HG03196 (cell line): Measurements from ENCODE around the gene OXSM.

ENCODE experiments used
- ATAC-seq: cut with Tn5 transposase; IDR thresholded peaks from one replicate; pipeline ENCODE4 v1.9.1; 2021; ENCODE audit not compliant: unreplicated experiment

OXSM gene

DNA sequence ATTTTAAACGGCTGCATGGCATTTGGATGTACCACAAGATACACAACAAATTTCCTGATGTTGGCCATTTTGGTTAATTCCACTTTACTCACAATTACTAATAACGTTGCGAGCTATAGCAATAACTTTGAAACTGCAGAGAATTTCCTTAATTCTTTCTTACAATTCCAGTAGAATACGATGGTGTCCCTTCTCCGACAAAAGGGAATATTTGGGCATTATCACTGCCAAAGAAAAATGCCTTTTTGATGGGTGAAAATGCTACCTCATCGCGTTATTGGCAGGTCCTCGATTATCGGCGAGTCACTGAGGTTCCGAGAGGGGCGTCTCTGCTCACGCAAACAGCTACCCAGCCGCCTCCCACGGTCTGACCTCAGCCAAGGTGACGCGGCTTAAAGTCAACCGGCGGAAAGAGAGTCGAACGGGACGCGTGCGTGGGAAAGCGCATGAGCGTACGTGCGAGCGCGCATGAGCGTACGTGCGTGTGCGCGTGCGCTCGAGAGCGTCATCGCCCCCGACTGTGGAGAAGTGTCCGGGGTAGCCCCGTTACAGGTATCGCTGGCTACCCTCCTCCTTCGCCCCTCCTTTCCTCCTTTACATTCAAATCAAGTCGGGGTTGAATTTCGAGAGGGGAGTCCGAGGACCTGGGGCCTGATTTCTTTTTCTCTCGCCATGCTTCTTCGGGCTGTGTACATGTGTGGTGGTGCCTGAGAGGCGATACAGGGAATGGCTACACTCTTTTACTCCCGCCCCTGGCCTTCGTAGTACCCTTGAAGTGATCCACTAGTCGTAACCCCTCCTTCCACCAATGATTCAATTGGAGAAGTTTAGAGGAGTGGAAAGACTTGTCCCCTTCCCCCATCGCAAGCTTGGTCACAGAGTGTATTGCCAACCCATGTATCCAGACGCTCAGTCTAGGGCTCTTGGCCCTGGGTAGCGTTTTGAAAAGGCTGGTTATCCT lies at the start of gene OXSM:
OXSM (plus strand) TSS at position 495 of the 961 bp plus-strand sequence. CDS start 931 bp downstream, outside the sequence.
- peak; percentile 95 for ATAC-seq

DNA sequence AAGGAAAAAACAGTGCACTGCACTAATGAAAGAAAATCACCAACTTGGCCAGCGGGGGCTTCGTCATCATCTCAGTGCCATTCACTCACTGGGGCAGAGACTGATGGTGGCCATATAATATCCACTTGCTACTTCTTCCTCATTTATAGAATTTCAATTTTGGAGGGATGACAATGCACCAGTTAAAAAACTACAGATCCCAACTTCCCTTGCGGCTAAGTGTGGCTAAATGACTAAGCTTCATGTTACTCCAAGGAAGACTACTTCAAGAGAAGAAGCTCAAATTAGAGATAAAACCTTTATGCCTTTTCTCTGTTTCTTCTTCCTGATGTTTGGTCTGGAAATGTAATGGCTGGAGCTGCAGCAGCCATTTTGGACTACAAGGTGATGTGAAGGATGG lies 45.4 kb upstream of the OXSM start:
- ATAC-seq: no peak

DNA sequence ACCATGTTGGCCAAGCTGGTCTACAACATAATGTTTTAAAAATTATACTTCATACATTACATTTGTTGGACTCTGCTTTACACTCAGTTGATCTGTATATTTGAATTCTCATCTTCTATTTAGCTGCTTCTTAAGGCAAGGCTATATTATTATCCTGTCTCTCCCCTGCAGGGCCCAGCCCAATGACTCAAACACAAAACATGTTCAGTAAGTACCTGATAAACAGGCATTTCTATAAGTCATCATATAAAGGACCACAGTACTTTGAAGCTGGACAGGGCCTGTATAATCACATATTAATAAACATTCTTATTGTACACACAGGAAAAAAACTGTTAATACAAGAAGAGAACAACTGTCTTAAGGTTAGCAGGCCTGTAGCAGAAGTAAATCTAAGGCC lies 42.9 kb upstream of the OXSM start:
- ATAC-seq: no peak

DNA sequence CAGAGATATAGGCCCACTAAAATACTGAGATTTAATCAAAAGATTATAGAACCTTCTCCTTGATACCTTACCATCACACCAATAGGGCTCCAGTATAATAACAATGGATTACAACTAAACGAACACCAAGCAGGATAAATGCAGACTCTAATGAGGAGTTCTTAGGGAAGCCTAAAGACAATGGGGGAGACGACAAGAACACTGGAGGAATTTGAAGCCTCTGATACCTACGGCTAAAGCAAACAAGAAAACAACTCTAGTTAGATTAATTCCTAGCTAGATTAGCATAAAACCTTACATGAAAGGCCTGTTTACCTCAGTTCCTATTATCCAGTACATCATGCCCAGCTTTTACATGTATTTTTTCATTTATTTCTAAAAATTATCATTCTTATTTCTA lies 41.7 kb upstream of the OXSM start:
- no peak for ATAC-seq

DNA sequence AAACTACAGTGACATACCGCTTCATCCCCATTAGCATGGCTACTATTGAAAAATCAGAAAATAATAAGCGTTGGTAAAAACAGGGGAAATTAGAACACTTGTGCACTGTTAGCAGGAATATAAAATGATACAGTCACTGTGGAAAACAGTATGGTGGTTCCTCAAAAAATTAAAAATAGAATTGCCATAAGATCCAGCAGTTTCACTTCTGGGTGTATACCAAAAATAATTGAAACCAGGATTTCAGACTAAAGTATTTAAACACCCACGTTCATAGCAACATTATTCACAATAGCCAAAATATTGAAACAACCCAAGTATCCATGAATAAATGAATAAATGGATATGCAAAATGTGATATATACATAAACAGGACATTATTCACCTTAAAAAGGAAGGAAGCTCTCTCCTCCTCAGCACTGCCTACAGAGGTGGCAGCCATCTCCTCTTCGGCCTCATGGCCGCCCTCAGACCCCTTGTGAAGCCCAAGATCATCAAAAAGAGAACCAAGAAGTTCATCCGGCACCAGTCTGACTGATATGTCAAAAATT lies 40.8 kb upstream of the OXSM start:
- no peak for ATAC-seq

DNA sequence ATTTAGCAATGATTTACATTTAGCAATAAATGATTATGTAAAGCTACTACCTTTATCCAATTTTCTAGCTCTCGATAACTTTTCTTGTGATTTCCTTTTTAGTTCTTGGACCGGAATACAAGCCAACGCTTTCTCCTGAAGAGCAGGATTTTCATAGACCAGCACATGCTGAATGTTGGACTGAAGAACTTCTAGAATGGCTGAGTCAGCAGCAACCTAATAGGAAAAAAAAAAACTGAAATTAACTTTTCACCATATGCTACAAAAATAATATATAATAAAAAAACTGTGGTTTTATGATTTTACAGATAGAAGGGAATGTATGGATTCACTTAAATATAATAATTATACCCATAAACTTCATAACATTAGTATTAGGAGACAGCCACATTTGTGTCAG lies 38.8 kb upstream of the OXSM start:
- no peak for ATAC-seq

DNA sequence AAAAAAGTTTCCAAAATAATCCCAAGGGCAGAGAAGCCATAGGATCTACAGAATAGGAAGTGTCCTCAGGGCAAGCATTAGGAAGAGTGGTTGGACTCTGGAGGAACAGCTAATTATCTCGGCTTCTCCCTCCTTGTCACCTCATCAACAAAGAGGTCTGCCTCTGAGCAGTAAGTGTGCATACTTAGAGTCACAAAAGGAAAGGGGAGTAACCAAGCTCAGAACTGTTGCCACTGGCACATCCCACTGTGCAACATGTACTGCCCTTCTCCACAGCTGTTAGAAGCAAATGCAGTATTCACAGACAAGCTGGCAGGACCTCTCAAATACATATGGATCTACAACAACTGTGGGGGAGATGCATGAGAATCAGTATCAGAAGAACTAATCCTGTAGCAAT lies 38.2 kb upstream of the OXSM start:
- ATAC-seq: no peak

DNA sequence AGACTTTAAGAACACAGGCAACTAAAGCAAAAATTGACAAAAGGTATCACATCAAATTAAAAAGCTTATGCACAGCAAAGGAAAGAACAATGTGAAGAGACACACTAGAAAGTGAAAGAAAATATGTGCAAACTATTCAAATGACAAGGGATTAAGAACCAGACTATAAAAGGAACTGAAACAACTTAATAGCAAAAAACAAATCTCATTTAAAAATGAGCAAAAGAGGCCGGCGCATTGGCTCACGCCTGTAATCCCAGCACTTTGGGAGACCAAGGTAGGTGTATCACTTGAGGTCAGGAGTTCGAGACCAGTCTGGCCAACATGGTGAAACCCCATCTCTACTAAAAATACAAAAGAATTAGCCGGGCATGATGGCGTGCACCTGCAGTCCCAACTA lies 21.0 kb upstream of the OXSM start:
- peak; percentile 85 for ATAC-seq

DNA sequence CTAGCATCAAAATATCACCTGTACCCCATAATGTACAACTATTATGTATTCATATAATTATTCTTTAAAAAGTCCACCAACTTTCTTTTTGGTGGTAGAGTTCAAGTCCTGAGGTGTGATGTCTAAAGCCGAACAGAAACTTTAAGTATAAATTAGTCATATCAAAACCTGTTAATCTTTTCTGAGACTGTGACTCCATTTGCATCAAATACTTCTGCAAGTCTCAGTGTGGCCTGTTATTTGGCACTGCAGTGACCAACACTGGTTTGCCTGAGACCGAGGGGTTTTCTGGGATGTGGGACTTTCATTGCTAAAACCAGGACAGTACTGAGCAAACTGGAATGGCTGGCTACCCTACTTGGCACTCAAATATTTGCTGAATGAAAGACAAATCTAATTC lies 14.0 kb upstream of the OXSM start:
- no peak for ATAC-seq

DNA sequence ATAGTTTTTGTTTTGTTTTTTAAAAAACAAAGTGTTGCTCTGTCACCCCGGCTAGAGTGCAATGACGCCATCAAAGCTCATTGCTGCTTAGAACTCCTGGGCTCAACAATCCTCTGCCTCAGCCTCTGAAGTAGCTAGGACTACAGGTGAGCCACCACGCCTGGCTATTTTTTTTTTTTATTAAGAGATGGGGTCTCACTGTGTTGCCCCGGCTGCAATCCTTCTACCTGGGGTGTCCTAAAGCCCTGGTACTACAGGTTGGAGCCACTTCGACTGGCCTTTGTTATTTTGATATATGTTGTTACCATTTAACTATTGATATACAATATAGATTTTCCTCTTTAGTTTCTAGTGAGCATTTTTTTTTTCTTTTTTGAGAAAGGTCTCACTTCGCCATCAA lies 9.3 kb upstream of the OXSM start:
- no peak for ATAC-seq

DNA sequence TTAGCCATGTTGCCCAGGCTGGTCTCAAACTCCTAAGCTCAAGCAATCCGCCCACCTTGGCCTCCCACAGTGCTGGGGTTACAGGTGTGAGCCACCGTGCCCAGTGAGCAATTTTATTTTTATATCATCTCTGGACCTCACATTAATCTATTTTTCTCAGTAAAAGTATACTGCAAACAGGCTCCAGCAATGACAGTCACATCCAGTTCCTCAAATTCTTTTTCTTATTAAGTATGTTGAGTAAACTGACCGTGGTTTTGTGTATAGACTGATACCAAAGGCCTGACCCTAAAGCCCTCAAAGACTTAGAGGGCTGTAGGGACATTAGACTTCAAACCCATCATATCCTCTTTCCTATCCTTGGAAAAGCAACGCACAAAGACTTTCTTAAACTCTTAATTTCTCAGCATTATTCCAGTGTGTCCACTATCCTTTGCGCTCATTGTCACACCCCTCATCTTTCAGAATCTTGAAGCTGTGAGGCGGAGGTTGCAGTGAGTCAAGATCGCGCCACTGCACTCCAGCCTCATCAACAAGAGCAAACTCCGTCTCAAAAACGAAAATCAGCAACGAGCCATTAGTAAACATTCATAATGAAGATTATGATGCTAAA lies 8.6 kb upstream of the OXSM start:
- no peak for ATAC-seq

DNA sequence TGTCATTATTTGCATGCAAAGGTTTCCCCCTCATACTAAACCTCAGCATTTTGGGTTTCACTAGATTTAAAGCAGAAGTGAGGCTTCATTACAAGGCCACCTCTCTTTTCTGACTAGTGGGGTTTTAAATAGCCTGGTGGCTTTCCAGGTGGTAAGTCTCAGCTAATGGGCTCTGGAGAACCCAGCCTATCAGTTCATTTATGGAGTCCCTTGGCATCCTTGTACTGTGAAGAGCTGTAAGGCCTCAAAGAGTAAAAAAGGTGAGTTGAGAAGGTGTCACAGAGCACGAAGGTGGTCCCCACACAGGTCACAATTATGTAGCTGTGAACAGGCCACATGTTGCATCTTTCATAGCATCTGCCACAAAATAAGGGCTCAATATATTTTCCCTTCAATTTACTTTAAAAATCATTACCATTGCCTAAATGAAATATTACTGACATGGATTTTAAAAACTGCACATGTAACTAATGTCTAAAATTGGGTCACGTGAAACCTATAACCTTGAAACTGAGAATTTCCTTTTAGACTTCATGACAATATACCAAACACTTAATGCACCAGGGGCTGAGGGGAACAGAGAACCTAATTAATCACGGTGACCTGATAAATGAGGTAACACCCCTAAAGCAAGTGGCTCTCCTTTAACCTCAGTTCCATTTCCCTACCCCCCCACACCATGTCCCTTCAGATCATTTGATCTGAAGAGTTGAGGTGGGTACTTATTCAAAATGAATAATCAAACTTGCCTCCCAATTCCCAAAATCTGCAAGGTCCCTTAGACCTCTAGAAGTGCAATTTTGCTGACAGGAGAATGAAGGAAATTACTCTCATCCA lies 7.9 kb upstream of the OXSM start:
- ATAC-seq: peak; percentile 40

DNA sequence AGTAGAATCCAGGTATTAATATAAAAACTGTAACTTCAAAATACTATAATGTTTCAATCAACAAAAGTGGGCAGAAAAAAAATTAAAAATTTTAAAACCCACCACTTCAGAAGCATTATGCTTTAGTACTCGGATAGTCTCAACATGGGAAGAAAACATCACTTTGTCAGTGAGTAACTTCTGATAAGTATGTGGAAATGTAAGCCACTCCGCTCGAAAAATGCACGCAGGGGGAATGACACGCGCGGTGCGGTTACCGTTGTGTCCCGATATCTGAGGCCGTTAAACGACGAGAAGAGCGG lies 7.3 kb upstream of the OXSM start:
- ATAC-seq: no peak

DNA sequence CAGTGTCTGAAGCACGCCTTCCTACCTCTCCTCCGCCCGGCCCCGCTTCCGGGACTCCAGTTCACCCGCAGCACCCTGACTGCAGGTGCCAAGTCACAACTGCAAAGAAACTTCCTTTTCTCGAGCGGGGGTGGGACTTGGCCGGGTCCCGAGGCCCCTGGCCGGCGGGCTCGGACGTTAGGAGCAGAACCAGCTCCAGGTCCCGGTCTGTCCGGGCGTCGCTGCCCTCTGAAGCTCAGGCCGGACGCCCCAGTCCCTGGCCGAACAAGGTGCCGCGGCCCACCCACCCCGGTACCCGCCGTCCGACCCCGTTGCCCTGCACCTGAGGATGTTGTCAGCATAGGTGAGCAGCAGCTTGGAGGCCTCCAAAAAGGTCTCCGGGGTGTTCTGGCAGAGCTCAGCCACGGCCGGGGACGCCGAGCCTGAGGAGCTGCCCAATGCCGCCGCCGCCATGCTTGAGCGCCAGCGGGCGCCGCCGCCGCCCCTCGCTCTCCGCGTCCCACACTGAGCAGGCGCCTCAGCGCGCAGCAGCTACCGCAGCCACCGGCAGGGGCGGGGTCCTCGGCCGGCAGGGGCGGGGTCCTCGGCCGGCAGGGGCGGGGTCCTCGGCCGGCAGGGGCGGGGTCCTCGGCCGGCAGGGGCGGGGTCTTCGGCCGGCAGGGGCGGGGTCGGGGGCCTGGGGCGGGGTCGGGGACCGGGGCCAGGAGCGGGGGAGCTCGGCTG lies 6.8 kb upstream of the OXSM start, which contains the start of gene NGLY1:
NGLY1 (minus strand) TSS at position 506 of the 723 bp plus-strand sequence; CDS start at position 453, 53 bp downstream.
- ATAC-seq: peak; percentile 82

DNA sequence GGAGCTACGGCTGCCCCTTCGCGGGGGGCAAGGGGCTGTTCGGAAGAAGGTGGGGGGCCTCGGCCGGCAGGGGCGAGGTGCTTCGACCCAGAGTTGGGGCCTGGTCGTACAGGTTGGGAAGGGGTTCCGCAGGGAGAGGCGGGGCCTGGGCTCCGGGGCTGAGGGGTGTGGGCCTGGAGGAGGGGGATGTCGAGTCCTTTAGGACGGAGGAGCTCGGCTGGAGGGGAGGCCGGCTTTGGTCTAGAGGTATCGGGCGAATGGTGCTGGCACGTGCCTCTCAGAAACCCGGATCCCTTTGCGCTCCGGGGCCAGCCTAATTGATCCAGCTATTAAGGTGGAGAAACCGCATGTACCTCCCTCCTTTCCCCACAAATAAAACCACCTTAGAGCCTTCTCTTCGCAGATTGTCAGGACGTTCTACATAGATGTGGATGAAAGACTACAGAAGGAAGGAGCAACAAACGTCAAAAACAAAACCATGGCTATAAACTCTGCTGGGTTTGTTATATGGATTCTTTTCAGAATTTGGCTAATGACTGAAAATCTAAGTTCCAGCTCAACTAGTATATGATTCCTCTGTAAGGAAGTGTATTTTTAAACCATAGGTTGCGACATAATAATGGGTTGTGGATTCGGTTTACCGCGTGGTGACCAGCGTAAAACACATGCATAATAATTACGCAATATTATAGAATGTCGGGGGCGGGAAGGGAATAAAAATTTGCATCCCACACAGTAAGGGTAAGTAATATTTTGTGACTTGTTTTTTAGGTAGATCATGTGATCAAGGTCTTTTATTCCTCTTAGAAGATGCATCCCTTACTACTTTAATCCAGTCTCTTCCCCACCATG lies 6.0 kb upstream of the OXSM start:
- peak; percentile 23 for ATAC-seq

DNA sequence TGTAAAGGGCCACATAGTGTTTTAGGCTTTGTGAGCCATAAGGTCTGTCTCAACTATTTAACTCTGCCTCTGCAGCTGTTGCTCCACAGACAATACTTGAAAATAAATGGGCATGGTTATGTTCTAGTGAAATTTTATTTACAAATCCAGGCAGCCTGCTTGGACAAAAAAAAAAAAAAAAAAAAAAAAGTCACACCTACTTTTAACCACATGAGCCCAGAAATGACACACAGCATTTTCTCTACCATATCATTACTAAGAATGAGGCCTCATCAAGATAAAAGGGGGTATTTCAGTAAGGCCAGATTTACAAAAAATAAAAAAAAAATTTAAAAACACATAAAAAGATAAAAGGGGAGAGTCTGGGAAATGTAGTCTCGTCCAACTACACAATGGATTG lies 4.9 kb upstream of the OXSM start:
- ATAC-seq: no peak

DNA sequence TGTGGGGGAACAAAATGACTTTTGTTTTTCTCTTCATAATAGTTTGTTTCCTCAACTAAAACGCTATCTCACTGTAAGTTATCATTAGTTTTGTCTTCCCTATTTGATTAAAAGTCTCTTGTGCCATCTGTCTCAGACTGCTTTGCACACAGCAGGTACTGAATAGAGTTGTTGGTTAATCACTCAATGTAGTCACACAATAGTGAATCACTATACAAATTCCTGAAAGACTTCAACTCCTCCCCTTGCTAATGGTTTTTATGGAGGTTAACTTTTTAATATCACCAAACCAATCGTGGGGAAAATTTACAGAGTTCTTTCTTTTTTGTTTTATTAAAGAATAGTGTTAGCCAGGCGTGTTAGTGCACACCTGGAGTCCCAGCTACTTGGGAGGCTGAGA lies 4.1 kb upstream of the OXSM start:
- no peak for ATAC-seq

DNA sequence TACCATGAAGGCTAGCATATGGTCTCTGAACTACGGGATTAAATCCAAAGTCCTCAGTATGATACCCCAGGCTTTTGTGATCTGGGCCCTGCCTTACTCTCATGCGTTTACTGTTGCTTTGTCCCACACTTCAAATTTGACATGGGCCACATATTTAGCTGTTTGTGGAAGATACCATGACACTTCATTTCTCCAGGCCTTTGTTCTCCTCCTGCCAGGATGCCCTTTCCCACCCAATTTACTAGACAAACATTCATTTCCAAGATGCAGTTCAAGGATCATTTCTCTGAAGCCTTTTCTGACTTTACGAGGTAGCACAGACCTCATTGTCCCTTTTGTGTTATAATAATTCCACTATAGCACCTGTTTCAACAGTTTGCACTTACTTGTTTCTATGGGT lies 2.2 kb upstream of the OXSM start:
- ATAC-seq: no peak

DNA sequence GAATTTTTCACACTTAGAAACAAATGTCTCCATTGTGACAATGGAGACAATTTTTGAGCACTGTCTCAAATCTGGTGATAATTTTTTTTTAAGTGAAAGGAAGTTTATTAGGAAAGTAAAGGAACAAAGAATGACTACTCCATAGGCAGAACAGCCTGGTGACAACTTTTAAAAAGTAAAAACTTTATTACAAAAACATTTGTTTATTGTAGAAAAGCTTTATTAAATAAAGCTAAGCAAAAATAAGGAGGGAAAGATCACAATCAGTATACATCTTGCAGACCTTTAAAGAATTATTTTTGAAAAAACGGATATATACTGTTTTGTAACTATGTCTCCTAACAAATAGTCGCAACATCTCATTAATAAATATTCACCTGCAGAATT lies 688 bp upstream of the OXSM start:
- no peak for ATAC-seq

DNA sequence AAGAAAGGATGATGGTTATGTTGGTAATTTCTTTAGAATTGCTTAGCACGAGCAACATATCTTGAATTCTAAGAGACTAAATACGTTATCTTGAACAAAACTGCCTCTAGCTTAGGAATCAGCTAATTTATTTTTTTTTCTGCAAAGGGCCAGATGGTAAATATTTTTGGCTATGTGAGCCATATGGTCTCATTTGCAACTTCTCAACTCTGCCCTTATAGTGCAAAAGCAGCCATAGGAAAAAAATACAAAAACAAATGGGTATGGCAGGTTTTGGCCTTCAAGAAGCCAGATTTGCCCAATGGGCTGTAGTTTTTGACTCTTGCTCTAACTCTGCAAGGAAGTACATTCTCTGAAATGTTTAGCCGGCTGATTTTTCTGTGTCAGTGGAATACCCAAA lies 11.9 kb downstream of the OXSM start:
- ATAC-seq: no peak
